ENCODE results near the gene HSBP1L1. TPM values are rescaled to one million over a fixed set of nuclear protein-coding genes. Genes with fewer than 3 reads are reported as not detected.

HSBP1L1 gene
- total and polyA plus RNA-seq, 2 of the 13 experiments (the other 11 are each of a cell fraction or from before 2014, with no cell fraction given), result 22.6 to 45.1 TPM

GRCh38 chr18:79988451-79989194 is 24.2 kb downstream of the HSBP1L1 start, which contains the start of gene TXNL4A (continued):
- TF ChIP-seq ZBTB21 (CRISPR knock-in tag; IDR thresholded peaks at IDR 0.05), result 0 out of 2 replicates have a peak, but pooled peaks have one; percentile 16
- TF ChIP-seq, protein P1, sequence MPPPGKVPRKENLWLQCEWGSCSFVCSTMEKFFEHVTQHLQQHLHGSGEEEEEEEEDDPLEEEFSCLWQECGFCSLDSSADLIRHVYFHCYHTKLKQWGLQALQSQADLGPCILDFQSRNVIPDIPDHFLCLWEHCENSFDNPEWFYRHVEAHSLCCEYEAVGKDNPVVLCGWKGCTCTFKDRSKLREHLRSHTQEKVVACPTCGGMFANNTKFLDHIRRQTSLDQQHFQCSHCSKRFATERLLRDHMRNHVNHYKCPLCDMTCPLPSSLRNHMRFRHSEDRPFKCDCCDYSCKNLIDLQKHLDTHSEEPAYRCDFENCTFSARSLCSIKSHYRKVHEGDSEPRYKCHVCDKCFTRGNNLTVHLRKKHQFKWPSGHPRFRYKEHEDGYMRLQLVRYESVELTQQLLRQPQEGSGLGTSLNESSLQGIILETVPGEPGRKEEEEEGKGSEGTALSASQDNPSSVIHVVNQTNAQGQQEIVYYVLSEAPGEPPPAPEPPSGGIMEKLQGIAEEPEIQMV (CRISPR knock-in tag; IDR thresholded peaks at IDR 0.05; ENCODE audit: low read depth), result no peak
- TF ChIP-seq SMAD1 (CRISPR knock-in tag; IDR thresholded peaks at IDR 0.05; ENCODE audit: borderline replicate concordance, low read depth), result no peak
- no peak for TF ChIP-seq ZFP36L2 (CRISPR knock-in tag; IDR thresholded peaks at IDR 0.05)
- TF ChIP-seq, protein P2, sequence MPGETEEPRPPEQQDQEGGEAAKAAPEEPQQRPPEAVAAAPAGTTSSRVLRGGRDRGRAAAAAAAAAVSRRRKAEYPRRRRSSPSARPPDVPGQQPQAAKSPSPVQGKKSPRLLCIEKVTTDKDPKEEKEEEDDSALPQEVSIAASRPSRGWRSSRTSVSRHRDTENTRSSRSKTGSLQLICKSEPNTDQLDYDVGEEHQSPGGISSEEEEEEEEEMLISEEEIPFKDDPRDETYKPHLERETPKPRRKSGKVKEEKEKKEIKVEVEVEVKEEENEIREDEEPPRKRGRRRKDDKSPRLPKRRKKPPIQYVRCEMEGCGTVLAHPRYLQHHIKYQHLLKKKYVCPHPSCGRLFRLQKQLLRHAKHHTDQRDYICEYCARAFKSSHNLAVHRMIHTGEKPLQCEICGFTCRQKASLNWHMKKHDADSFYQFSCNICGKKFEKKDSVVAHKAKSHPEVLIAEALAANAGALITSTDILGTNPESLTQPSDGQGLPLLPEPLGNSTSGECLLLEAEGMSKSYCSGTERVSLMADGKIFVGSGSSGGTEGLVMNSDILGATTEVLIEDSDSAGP (CRISPR knock-in tag; IDR thresholded peaks at IDR 0.05; ENCODE audit: borderline replicate concordance), result peak; percentile 83; the same call in 1 of the 2 replicates
- peak; percentile 81 for TF ChIP-seq PHF20 (CRISPR knock-in tag; IDR thresholded peaks at IDR 0.05)
- TF ChIP-seq, protein P3, sequence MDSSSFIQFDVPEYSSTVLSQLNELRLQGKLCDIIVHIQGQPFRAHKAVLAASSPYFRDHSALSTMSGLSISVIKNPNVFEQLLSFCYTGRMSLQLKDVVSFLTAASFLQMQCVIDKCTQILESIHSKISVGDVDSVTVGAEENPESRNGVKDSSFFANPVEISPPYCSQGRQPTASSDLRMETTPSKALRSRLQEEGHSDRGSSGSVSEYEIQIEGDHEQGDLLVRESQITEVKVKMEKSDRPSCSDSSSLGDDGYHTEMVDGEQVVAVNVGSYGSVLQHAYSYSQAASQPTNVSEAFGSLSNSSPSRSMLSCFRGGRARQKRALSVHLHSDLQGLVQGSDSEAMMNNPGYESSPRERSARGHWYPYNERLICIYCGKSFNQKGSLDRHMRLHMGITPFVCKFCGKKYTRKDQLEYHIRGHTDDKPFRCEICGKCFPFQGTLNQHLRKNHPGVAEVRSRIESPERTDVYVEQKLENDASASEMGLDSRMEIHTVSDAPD (CRISPR knock-in tag; IDR thresholded peaks at IDR 0.05), result no peak
- TF ChIP-seq FOXP1 (IDR thresholded peaks at IDR 0.05), result no peak
- no peak for TF ChIP-seq FOXP1 (CRISPR knock-in tag; IDR thresholded peaks at IDR 0.05)
- no peak for TF ChIP-seq ZMYM3 (CRISPR knock-in tag; IDR thresholded peaks at IDR 0.05)
- TF ChIP-seq ZFP36L1 (CRISPR knock-in tag; IDR thresholded peaks at IDR 0.05), result peak; percentile 67; the same call in 1 of the 2 replicates
- no peak for TF ChIP-seq ZNF569 (CRISPR knock-in tag; IDR thresholded peaks at IDR 0.05; ENCODE audit: borderline replicate concordance)
- TF ChIP-seq, protein P4, sequence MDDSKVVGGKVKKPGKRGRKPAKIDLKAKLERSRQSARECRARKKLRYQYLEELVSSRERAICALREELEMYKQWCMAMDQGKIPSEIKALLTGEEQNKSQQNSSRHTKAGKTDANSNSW (CRISPR knock-in tag; IDR thresholded peaks at IDR 0.05; ENCODE audit: borderline replicate concordance), result peak; percentile 85; the same call in 1 of the 2 replicates
- no peak for TF ChIP-seq ZBTB49 (CRISPR knock-in tag; IDR thresholded peaks at IDR 0.05; ENCODE audit: borderline replicate concordance)
- peak; percentile 91 for TF ChIP-seq IKZF4 (CRISPR knock-in tag; IDR thresholded peaks at IDR 0.05; ENCODE audit: borderline replicate concordance, low read depth, not compliant biosample characterization)
- no peak for TF ChIP-seq ZNF468 (CRISPR knock-in tag; IDR thresholded peaks at IDR 0.05)
- TF ChIP-seq FLYWCH1 (CRISPR knock-in tag; IDR thresholded peaks at IDR 0.05), result 0 out of 2 replicates have a peak, but pooled peaks have one; percentile 56
- 0 out of 2 replicates have a peak, but pooled peaks have one; percentile 5 for TF ChIP-seq SIX4 (CRISPR knock-in tag; IDR thresholded peaks at IDR 0.05)
- TF ChIP-seq ZNF382 (CRISPR knock-in tag; IDR thresholded peaks at IDR 0.05; ENCODE audit: borderline replicate concordance), result no peak
- 0 out of 2 replicates have a peak, but pooled peaks have one; percentile 15 for TF ChIP-seq ZNF34 (CRISPR knock-in tag; IDR thresholded peaks at IDR 0.05; ENCODE audit: borderline replicate concordance)
- peak; percentile 95 for TF ChIP-seq RBFOX2 (IDR thresholded peaks at IDR 0.05; ENCODE audit: low read depth, low read length)

All from HepG2 (cell line).